Tibial nerve (tissue), 4 donors: ENCODE measurements around the gene LRRC59.

Experiments used
- CTCF ChIP-seq, 5 experiments: fragments of 200-600 bp in 3 of 5; fragments of 450-650 bp in 2 of 5; sonication (generic) in 3 of 5; IDR thresholded peaks; one replicate each; pipeline ENCODE4 v1.5.1; 2016 to 2019; ENCODE audit warnings: antibody characterized with exemption in 5 of 5, mild to moderate bottlenecking in 3 of 5, moderate library complexity in 2 of 5
- EP300 ChIP-seq, 2 donors: sonication (generic); formaldehyde crosslinking; IDR thresholded peaks; one replicate each; pipeline ENCODE4 v1.6.1; 2017; ENCODE audit warnings: antibody characterized with exemption in 2 of 2, mild to moderate bottlenecking in 1 of 2

- TF ChIP-seq CTCF (IDR thresholded peaks at IDR 0.05) (no peak), EP300 (IDR thresholded peaks at IDR 0.05) (no peak)
Observed at GRCh38 chr17:50392621-50393020, 4.7 kb downstream of the LRRC59 start.
